Tibial nerve (tissue), 4 donors: ENCODE results near the gene CASQ2.

ENCODE experiments used
- CTCF ChIP-seq, 5 experiments: fragments of 200-600 bp in 3 of 5; fragments of 450-650 bp in 2 of 5; sonication (generic) in 3 of 5; IDR thresholded peaks; one replicate each; pipeline ENCODE4 v1.5.1; 2016 to 2019; ENCODE audit warnings: antibody characterized with exemption in 5 of 5, mild to moderate bottlenecking in 3 of 5, moderate library complexity in 2 of 5
- EP300 ChIP-seq, 2 donors: sonication (generic); formaldehyde crosslinking; IDR thresholded peaks; one replicate each; pipeline ENCODE4 v1.6.1; 2017; ENCODE audit warnings: antibody characterized with exemption in 2 of 2, mild to moderate bottlenecking in 1 of 2
- POLR2A ChIP-seq, 2 donors: fragments of 450-650 bp; IDR thresholded peaks; one replicate each; pipeline ENCODE4 v1.6.1; 2017; ENCODE audit warnings: antibody characterized with exemption in 2 of 2, mild to moderate bottlenecking in 2 of 2, moderate library complexity in 2 of 2

- no peak for TF ChIP-seq CTCF (IDR thresholded peaks at IDR 0.05)
- no peak for TF ChIP-seq POLR2A (IDR thresholded peaks at IDR 0.05)
- no peak for TF ChIP-seq EP300 (IDR thresholded peaks at IDR 0.05)
These were observed 107.4 kb downstream of the CASQ2 start for GRCh38 chr1:115661157-115661556.
